Stomach smooth muscle (tissue), 2 donors: Measurements from ENCODE around the gene ITGA8.

Source experiments
- H3K27ac ChIP-seq: one replicate; pipeline ENCODE4 v1.7.0; 2013; ENCODE audit warnings: mild to moderate bottlenecking, low read length, inconsistent platforms
- H3K27me3 ChIP-seq, 2 donors: one replicate each; pipeline ENCODE4 v1.7.0; 2013; ENCODE audit warnings: low read length in 2 of 2; ENCODE audit not compliant: insufficient read depth in 2 of 2, control insufficient read depth in 1 of 2
- H3K36me3 ChIP-seq, 2 donors: one replicate each; pipeline ENCODE4 v1.7.0; 2013; ENCODE audit warnings: low read length in 2 of 2; ENCODE audit not compliant: control insufficient read depth in 2 of 2, insufficient read depth in 2 of 2
- H3K4me1 ChIP-seq: one replicate; pipeline ENCODE4 v1.7.0; 2013; ENCODE audit warnings: low read length; ENCODE audit not compliant: control insufficient read depth, insufficient read depth
- H3K4me3 ChIP-seq, 2 donors: one replicate each; pipeline ENCODE4 v1.7.0; 2013; ENCODE audit warnings: low read length in 2 of 2
- H3K9ac ChIP-seq, 2 donors: one replicate each; pipeline ENCODE4 v1.7.0; 2013; ENCODE audit warnings: low read length in 2 of 2, mild to moderate bottlenecking in 1 of 2
- H3K9me3 ChIP-seq, 2 donors: one replicate each; pipeline ENCODE4 v1.7.0; 2013; ENCODE audit warnings: low read length in 2 of 2; ENCODE audit not compliant: control insufficient read depth in 2 of 2
- donor health status: healthy.
- donor health status: Pancreatic carcinoma.

ITGA8 gene

DNA sequence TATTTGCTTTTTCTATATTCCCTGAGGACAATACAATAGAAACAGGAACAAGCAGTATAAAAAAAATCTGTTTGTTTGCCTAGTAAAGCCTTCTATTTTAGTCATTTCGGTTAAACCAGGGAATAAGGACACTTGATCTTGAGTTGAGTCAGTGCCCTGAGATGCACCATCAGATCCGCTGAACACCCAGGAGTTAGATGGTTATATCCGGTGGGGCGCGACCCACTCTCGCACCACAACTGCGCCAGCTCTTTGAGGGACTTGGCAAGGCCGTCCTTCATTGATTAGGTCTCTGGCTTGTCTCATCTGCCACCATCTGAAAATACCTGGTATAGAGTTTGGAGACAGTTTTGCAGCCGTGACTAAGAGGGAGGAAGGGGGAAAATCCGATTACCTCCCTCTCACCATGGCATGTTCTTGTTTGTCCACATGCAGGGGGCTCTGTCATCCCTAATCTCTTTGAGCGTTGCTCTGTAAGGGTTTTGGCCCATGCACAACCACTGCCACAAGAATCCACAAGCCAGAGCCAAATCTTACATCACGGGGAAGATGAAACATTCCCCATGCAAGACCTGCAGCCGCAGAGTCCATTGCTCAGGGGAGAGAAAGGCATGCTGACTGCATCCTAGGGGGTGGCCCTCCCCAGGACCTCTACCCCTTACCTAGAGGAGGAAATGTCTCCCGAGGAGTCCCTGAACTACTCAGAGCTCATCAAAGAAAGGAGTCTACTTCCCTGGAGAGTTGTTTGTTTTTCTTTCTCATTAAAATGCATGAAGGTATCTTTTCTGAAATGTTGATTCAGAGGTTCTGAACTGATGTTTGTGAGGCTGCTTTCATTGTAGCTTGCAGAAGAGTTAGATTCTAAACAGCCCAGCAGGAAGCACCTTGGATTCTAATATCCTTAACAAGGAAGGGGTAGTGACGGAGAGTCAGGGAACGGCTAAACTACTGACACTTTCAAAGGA is 247.0 kb downstream of the ITGA8 start:
- Histone ChIP-seq H3K9ac (no peak overlapping the region), H3K27me3 (peaks cover under 1 to 9% of the 10 kb centered on the region in 2 donors)

GRCh38 chr10:15472008-15472407 is 247.7 kb downstream of the ITGA8 start:
- no peak overlapping the region for H3K27ac ChIP-seq
- H3K9me3 ChIP-seq: no peaks in the 10 kb centered on the region
- H3K9ac ChIP-seq: no peak overlapping the region
- no peak overlapping the region for H3K4me3 ChIP-seq
- H3K36me3 ChIP-seq: no peaks in the 10 kb centered on the region
- no peaks in the 10 kb centered on the region for H3K4me1 ChIP-seq
- H3K27me3 ChIP-seq: peaks cover 0 to 13% of the 10 kb centered on the region in 2 donors

More for the DNA sequence above, 247.0 kb downstream of the ITGA8 start:
- H3K4me3 ChIP-seq: no peak overlapping the region
- no peaks in the 10 kb centered on the region for H3K4me1 ChIP-seq
- no peaks in the 10 kb centered on the region for H3K36me3 ChIP-seq
- no peak overlapping the region for H3K27ac ChIP-seq
- H3K9me3 ChIP-seq: no peaks in the 10 kb centered on the region

DNA sequence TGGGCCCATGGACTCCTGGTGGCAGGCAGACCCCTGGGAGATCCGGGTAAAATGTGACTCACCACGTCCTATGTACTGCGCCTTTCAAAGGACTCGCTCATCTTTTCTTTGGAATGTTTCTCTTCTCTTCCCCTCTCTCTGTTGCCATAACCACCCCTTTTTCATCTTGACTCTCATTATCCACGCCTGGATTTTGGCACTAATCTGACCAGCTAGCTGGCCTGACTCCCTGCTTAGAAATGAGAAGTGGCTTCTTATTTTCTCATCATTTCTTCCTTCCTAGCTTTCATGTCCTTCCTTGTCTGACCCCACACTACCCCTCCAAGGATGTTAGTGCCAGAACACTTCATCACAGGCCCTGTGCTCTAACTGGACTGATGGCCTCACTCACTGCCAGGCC is 250.6 kb downstream of the ITGA8 start:
- H3K9ac ChIP-seq: no peak overlapping the region
- no peaks in the 10 kb centered on the region for H3K36me3 ChIP-seq
- no peaks in the 10 kb centered on the region for H3K4me1 ChIP-seq

DNA sequence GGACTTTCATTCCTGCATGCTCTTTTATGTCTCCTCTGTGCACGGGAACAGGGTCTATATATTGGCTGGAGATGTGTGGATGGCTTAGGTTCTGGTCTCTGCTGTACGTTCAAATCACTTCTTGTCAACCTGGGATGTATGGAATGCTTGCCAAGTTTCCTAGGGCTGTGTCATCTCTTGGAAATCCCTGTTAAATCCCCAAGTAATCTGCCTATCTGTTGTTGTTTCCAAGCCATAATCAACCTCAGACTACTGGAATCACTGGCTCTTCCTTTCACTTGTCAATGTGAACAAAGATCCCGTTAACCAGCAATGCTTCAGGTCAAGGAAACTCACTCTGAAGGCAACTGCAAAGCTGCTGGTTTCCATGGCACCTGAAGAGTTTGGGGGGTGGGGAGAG is 255.3 kb downstream of the ITGA8 start:
- H3K27me3 ChIP-seq: peaks cover 0 to 6% of the 10 kb centered on the region in 2 donors
- H3K4me3 ChIP-seq: no peak overlapping the region
- no peaks in the 10 kb centered on the region for H3K9me3 ChIP-seq
- no peaks in the 10 kb centered on the region for H3K36me3 ChIP-seq
- no peaks in the 10 kb centered on the region for H3K4me1 ChIP-seq
- H3K9ac ChIP-seq: no peak overlapping the region
- no peak overlapping the region for H3K27ac ChIP-seq

More for the DNA sequence above, 250.6 kb downstream of the ITGA8 start:
- H3K4me3 ChIP-seq: no peak overlapping the region
- H3K9me3 ChIP-seq: no peaks in the 10 kb centered on the region
- H3K27me3 ChIP-seq: peaks cover 0 to 13% of the 10 kb centered on the region in 2 donors
- H3K27ac ChIP-seq: no peak overlapping the region
